ENCODE data around the gene TCF23. TPM values are rescaled to one million over a fixed set of nuclear protein-coding genes. Genes with fewer than 3 reads are reported as not detected.

The TCF23 gene
- total RNA-seq, 1 donor from 2014 or later = 0.08 TPM

DNA sequence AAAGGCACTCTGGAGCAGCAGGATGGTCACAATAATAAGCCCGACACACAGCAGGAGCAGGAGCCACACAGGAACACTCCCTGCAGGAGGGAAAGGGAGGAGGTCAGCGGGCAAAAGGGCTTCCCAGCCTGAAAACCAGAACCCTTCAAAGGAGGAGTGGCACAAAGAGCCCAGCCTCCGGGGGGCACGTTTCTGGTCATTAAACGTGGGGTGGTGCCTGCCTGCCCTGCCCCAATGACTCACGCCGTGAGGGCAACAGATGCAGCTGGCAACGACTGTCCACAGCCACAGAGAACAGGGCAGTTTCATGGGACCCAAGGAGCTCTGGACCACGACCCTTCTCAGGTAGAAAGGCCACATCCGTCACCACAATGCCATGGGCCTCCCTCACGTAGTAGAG, 17.4 kb upstream of the TCF23 start:
- intact Hi-C loops (cut with micrococcal nuclease) = no loop called here
- no peak for DNase-seq
- H3K27ac ChIP-seq (replicated peaks) = no peak overlapping the region
- no peak for TF ChIP-seq CTCF (IDR thresholded peaks at IDR 0.05; ENCODE audit: borderline replicate concordance)
- no peaks in the 10 kb centered on the region for H3K27me3 ChIP-seq (ENCODE audit: low read depth)
- peaks cover 23% of the 10 kb centered on the region for H3K4me1 ChIP-seq
- peaks cover 33% of the 10 kb centered on the region for H3K36me3 ChIP-seq
- H3K4me3 ChIP-seq = no peak overlapping the region
- no peaks in the 10 kb centered on the region for H3K9me3 ChIP-seq (replicated peaks)

DNA sequence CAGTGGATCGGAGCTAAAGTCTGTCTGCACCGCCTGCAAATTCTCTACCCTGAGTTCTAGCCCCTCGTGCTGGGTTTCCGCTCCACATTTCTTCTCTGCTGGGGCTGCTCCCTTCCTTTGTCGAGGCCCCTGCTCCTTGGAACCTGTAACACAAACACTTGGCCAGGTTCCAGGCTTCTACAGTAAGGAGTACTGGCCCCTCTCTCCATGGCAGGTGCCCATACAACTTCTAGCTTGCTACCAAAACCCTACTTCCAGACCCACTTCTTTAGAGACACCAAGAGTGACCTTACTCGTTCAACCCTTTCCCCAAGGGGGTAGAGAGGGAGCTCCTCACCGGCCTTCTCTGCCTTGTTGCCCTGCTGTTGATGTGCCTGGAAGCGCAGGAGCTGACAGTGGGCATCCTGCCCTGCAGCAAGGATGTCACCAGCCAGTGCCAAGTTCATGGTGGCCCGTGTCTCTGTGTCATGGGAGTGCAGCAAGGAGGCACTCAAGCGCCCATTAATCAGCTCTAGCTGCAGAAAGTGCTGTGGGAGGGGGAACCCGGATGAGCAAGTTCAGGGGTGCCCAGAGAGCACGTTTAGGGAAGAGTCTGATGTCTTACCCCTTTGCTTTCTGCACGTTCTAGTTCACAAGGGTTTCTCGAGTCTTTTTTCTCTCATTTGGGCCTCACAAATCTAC, 15.5 kb upstream of the TCF23 start:
- Histone ChIP-seq H3K4me1 (peaks cover 23% of the 10 kb centered on the region), H3K9me3 (replicated peaks) (no peaks in the 10 kb centered on the region), H3K27ac (replicated peaks) (peak overlapping the region; percentile 94), H3K36me3 (peaks cover 33% of the 10 kb centered on the region), H3K4me3 (peak overlapping the region; percentile 99), H3K27me3 (ENCODE audit: low read depth) (no peaks in the 10 kb centered on the region)
- DNase-seq = no peak
- no peak for TF ChIP-seq CTCF (IDR thresholded peaks at IDR 0.05; ENCODE audit: borderline replicate concordance)
- intact Hi-C loops (cut with micrococcal nuclease) = no loop called here

- peaks cover 33% of the 10 kb centered on the region for H3K36me3 ChIP-seq
- no peaks in the 10 kb centered on the region for H3K9me3 ChIP-seq (replicated peaks)
- H3K4me3 ChIP-seq = peak within 1 kb of the TSS; percentile 99
- intact Hi-C loops (cut with micrococcal nuclease) = no loop called here
- H3K27ac ChIP-seq (replicated peaks) = peak within 1 kb of the TSS; percentile 94
- peak; percentile 97 for DNase-seq
- TF ChIP-seq CTCF (IDR thresholded peaks at IDR 0.05; ENCODE audit: borderline replicate concordance) = no peak
- peaks cover 23% of the 10 kb centered on the region for H3K4me1 ChIP-seq
- no peaks in the 10 kb centered on the region for H3K27me3 ChIP-seq (ENCODE audit: low read depth)
Observed at GRCh38 chr2:27133905-27134780, 14.7 kb upstream of the TCF23 start, which contains the start of gene PREB. Gene PREB (minus strand): TSS chr2:27134636. CDS start chr2:27134421, 215 bp downstream.

- Histone ChIP-seq H3K4me3 (peak overlapping the region; percentile 99), H3K4me1 (peaks cover 23% of the 10 kb centered on the region), H3K27me3 (ENCODE audit: low read depth) (no peaks in the 10 kb centered on the region), H3K9me3 (replicated peaks) (no peaks in the 10 kb centered on the region), H3K36me3 (peaks cover 29% of the 10 kb centered on the region), H3K27ac (replicated peaks) (peak overlapping the region; percentile 94)
- TF ChIP-seq CTCF (IDR thresholded peaks at IDR 0.05; ENCODE audit: borderline replicate concordance) = no peak
- no peak for DNase-seq
- intact Hi-C loops (cut with micrococcal nuclease) = no loop called here
Observed at GRCh38 chr2:27134781-27135477, 13.9 kb upstream of the TCF23 start.

DNA sequence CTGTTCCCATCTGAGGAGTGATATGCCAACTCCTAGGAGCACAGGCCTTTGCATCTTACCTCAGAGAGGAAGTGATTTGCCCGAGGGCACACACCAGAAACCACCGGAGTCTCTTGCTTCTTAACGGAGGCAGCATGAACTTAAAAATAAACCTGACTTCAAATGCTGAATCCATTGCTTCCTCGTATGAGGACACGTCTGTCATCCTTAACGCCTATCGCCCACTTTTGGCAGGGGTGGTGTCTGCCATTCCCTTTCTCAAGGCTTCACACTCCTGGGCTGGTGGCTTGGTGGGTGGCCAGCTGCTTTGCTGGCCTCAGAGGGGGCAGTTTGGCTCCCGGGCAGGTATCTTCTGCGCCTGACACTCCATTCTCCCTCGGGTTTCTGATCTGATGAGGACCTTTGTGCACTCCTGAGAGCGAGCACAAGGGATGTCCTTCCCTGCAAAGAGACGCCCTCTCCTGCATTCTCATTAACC, 13.3 kb upstream of the TCF23 start:
- DNase-seq = no peak
- no peak overlapping the region for H3K4me3 ChIP-seq
- TF ChIP-seq CTCF (IDR thresholded peaks at IDR 0.05; ENCODE audit: borderline replicate concordance) = no peak

More for the DNA sequence above, 13.3 kb upstream of the TCF23 start:
- H3K27ac ChIP-seq (replicated peaks) = peak overlapping the region; percentile 94
- no peaks in the 10 kb centered on the region for H3K9me3 ChIP-seq (replicated peaks)
- H3K4me1 ChIP-seq = peaks cover 23% of the 10 kb centered on the region
- peaks cover 23% of the 10 kb centered on the region for H3K36me3 ChIP-seq
- intact Hi-C loops (cut with micrococcal nuclease) = no loop called here
- no peaks in the 10 kb centered on the region for H3K27me3 ChIP-seq (ENCODE audit: low read depth)

All from left ventricle myocardium inferior (tissue), 1 donor.